ENCODE data around the gene JADE2. TPM values are rescaled to one million over a fixed set of nuclear protein-coding genes. Genes with fewer than 3 reads are reported as not detected.

The JADE2 gene
- total and polyA plus RNA-seq, 2 donors (not counting 3 experiments of a cell fraction or from before 2014, with no cell fraction given): 11.6 to 31.1 TPM

- H3K9me3 ChIP-seq (replicated peaks; ENCODE audit: control insufficient read depth, insufficient read depth, low read length): no peaks in the 10 kb centered on the region
- BruUV-seq (replicated peaks): no TSS peak
- no peak overlapping the region for H3K27ac ChIP-seq (ENCODE audit: insufficient read depth, low read depth, low read length)
- CTCF ChIA-PET: interaction anchor here (1.1 kb wide), 1 partner anchor 13 kb away, joined by 4 read pairs; no protein-coding TSS in a partner anchor
- TF ChIP-seq GATA2 (IDR thresholded peaks at IDR 0.05; ENCODE audit: insufficient read depth, insufficient read length, low read depth, low read length) (no peak), POLR2AphosphoS5 (IDR thresholded peaks at IDR 0.05; ENCODE audit: insufficient read depth, low read depth, low read length) (no peak), MYC (IDR thresholded peaks at IDR 0.05; ENCODE audit: low read depth, low read length) (no peak), JUN (IDR thresholded peaks at IDR 0.05; ENCODE audit: borderline replicate concordance, insufficient read depth, insufficient read length, low read depth) (no peak), POLR2A (IDR thresholded peaks at IDR 0.05; ENCODE audit: low read depth, low read length) (no peak), EZH2 (IDR thresholded peaks at IDR 0.05; ENCODE audit: borderline replicate concordance, low read depth, low read length, severe bottlenecking) (no peak), MAX (IDR thresholded peaks at IDR 0.05; ENCODE audit: insufficient read depth, insufficient read length) (no peak), FOS (IDR thresholded peaks at IDR 0.05; ENCODE audit: borderline replicate concordance, insufficient read depth, low read length) (no peak), CTCF (IDR thresholded peaks at IDR 0.05; ENCODE audit: extremely low read depth in 1 of 2, insufficient read depth in 1 of 2, low read depth in 1 of 2, low read length in 2 of 2) (no peak)
- peak; percentile 16 for DNase-seq (ENCODE audit: low read depth, low spot score)
- POLR2A ChIA-PET: no interaction called here
- H2AFZ ChIP-seq (ENCODE audit: low read depth, low read length): peak overlapping the region; percentile 20
- H3K4me3 ChIP-seq (replicated peaks in 1 of 3; ENCODE audit: insufficient read depth in 1 of 3, low read depth in 1 of 3, low read length in 3 of 3): no peak overlapping the region
- dilution Hi-C loops (cut with MboI; ENCODE audit: extremely low pct_ligation_motif_present, low sequenced_read_pairs): no loop called here
- no peak overlapping the region for H3K4me2 ChIP-seq (ENCODE audit: insufficient read depth, low read length)
- no peaks in the 10 kb centered on the region for H3K27me3 ChIP-seq (ENCODE audit: control insufficient read depth in 2 of 2, insufficient read depth in 2 of 2, low read length in 2 of 2)
- H4K20me1 ChIP-seq (replicated peaks; ENCODE audit: control insufficient read depth, extremely low read depth, insufficient read depth, low read length): no peaks in the 10 kb centered on the region
- no peak overlapping the region for H3K9ac ChIP-seq (replicated peaks; ENCODE audit: extremely low read depth, insufficient read depth, low read length)
- H3K9me1 ChIP-seq (replicated peaks; ENCODE audit: control insufficient read depth, extremely low read depth, insufficient read depth, low read length): no peaks in the 10 kb centered on the region
- no peak for FAIRE-seq
- H3K36me3 ChIP-seq (ENCODE audit: control insufficient read depth in 2 of 2, extremely low read depth in 1 of 2, insufficient read depth in 2 of 2, low read length in 2 of 2): no peaks in the 10 kb centered on the region
- intact Hi-C loops (cut with micrococcal nuclease): no loop called here
- peaks cover 6% of the 10 kb centered on the region for H3K4me1 ChIP-seq (ENCODE audit: control insufficient read depth, extremely low read depth, insufficient read depth, low read length)
- no peaks in the 10 kb centered on the region for H3K79me2 ChIP-seq (ENCODE audit: control insufficient read depth, insufficient read depth, low read length)
These were observed 66.8 kb downstream of the JADE2 start for GRCh38 chr5:134592141-134592746.
